ENCODE results near the gene SOD2.
A peak's percentile ranks its signal among the peaks of the same experiment; 100 is the strongest.
"Not testable (repeated sequence)": the region's sequence is repeated elsewhere in the genome, so short reads cannot be mapped to it uniquely, and the experiment has no call there.

The SOD2 gene

DNA sequence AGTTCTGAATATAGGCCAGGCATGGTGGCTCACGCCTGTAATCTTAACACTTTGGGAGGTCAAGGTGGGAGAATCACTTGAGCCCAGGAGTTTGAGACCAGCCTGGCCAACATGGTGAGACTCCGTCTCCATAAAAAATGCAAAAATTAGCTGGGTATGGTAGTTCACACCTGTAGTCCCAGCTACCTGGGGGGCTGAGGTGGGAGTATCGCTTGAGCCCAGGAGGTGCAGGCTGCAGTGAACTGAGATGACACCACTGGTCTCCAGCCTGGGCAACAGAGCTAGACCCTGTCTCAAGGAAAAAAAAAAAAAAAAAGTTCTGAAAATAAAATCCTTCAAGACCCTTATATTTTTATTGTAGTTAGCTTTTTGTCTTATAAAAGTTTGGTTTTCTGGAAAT is 22.6 kb upstream of the SOD2 start:
- no peak for DNase-seq

DNA sequence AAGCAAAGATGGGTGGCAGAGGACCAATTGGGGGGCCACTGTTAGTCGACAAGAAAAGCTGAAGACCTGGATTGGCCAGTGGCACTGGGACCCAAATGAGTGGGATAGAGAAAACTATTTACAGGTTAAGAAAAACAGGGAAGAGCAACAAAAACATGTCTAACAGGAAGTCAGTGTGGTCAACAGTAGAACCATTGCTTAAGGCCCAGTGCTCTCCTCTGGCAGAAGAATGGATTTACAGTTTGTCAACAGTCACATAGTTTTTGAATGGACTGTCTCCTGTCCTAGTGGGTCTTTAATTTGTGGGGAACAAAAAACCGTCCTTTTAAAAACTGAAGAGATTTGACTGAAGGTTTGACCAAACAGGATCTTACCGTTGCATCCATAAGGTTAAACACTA is 22.1 kb upstream of the SOD2 start:
- DNase-seq: no peak

DNA sequence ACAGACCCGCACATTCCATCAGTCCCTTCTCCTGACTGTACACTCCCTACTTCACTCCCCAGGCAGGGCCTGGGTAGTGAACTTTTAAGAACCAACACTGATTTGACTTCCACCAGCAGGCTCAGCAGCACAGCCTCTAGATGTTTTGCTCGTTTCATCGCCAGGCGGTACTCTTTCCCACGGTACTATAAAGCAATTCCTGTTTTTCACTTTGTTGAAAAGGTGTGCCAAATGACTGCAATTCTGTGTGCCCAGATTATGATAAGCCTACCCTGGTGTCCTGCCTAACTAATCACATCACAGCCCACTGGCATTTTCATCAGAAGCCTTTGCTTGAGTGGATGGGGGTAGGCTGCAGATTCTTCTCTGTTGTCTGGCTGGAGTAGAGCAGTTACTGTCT is 21.4 kb upstream of the SOD2 start:
- no peak for DNase-seq

DNA sequence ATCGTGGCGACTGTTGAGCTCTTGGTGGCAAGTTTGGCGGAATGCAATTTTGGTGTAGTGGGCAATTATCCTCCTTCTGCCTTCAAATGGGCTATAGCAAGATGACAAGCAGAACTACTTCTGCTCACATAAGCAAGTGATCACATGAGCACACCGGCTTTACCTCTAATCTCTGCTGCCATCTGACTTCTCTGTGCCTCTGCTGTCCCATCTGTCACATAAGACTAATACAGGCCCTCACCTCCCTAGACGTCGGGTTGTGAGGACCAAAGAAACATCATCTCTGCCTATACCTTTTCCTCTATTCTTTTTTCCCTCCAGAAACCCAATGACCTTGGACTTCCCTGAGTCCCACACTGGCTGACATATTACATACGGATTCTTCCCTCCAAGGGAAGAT is 20.9 kb upstream of the SOD2 start:
- DNase-seq: no peak

DNA sequence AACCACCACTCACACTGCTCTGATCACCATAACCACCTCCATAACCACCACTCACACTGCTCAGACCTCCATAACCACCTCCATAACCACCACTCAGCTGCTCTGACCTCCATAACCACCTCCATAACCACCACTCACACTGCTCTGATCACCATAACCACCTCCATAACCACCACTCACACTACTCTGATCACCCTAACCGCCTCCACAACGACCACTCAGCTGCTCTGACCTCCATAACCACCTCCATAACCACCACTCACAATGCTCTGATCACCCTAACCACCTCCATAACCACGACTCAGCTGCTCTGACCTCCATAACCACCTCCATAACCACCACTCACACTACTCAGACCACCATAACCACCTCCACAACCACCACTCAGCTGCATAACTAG is 19.3 kb upstream of the SOD2 start:
- DNase-seq: not testable (repeated sequence)

DNA sequence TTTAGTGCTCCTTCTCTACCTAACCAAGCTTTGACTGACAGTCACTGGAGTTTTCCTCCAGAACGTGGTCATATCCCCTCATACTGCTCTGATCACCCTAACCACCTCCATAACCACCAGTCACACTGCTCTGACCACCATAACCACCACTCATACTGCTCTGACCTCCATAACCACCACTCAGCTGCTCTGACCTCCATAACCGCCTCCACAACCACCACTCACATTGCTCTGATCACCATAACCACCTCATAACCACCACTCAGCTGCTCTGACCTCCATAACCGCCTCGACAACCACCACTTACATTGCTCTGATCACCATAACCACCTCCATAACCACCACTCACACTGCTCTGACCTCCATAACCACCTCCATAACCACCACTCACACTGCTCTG is 17.6 kb upstream of the SOD2 start:
- not testable (repeated sequence) for DNase-seq

DNA sequence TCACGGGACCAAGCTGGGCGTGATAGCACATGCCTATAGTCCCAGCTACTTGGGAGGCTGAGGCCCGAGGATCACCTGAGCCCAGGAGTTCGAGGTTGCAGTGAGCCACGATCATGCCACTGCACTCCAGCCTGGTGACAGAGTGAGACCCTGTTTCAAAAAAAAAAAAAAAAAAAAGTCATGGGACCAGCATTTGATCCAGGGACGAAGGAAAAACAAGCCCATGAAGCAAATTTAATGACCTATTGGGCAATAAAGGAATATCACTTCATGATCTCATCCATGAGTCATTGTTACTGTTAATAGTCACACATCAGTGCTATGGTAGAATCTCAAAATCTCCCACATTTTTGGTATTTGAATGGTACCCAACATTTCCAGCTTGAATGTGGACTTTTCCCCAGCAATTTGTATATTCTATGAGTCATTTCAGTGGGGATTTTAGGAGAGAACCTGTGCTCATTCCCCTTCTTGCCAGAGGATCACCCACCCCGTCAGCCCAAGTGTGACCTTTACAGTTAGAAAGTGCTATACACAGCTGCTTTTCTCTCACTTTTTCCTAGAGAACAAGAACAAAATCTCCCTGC is 8.5 kb upstream of the SOD2 start:
- DNase-seq: no peak

DNA sequence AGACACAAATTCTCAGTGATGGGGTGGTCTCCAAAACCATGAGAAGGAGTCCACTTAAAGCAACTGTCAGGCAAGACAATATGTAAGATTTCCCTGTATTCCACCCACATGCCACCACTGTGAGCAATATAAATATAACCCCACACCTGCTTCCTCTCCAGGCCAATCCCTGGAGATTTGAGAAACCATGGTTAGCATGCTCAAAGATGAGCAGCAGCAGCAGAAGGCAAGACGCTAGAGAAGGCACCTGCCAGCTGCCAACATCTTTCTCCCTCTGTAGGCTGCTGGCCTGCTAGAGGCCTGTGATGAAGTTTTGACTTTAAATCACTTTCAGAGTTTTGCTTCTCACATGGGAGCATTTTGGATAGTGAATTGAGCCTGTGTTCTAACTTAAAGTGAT is 7.9 kb upstream of the SOD2 start:
- no peak for DNase-seq

DNA sequence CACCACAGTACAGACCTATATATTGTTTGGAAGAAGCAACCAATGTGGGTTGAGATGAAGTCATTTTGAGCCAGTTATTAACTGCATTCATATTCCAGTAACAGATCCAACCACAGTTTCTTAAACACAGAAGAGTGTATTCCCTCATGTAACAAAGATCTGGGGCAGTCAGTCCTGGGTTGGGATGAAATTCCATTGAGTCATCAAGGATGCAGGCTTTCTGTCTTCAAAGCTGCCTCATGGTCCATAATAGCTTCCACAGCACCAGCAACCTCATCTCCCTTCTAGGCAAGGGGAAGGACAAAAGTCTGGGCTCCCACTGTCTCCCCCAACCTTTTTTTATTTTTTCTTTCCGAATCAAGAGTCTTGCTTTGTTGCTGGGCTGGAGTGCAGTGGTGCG is 2.9 kb upstream of the SOD2 start:
- no peak for DNase-seq

DNA sequence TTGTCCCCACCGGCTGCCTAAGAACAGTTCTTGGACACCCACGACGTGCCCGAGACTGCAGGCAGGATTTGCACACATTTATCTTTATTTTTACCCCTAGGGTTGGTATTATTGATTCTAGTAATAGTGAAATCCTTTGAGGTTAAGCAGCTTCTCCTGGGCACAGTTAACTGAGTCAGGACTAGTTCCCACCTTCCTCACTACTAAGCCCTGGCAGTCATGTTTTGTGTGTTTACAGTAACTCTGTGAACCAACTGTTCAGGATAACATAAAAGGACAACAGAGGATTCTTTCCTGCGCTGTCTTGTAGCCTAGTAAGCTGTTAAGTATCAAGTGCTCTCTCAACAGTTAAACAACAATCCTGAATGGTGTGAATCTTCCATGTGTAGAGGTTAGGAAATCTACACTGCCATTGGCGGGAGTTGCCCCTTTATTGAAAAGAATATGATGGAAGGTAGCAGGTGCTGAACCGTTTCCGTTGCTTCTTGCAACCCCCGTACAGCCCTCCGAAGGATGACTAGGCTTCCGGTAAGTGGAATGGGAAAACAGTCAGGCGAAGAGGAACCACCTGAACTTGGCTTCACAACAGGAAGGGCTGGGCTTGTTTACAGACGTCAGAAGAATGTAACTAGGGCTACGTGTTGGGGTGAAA is 979 bp upstream of the SOD2 start:
- DNase-seq: peak; percentile 64

DNA sequence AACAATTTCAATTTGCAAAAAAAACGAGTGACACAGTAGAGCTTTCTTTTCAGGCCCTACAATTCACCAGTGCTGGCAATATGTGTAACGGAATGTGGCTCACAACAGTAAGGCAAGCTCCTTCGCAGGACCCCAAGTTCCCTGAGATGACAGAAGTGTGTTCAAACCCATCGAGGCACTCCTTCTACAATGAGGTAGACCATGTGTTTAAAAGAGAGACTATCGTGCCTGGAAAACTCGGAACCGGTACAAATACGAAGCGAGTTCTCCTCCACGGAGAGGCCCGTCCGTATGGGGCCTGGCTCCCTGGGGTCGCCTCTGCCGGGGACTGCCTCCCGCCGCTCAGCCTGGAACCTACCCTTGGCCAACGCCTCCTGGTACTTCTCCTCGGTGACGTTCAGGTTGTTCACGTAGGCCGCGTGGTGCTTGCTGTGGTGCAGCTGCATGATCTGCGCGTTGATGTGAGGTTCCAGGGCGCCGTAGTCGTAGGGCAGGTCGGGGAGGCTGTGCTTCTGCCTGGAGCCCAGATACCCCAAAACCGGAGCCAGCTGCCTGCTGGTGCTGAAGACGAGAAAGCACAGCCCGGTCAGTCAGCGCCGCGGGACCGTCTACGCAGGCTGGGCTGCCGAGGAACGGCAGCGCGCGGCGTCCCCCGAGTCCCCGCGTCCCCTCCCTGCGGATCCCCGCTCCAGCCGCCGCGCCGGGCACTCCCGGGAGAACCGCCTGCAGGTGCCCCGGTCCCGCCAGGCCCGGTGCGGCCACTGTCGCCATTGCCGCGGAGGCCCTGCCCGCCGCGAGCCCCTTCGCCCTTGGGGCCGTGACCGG is 526 bp downstream of the SOD2 start:
- peak; percentile 78 for DNase-seq

DNA sequence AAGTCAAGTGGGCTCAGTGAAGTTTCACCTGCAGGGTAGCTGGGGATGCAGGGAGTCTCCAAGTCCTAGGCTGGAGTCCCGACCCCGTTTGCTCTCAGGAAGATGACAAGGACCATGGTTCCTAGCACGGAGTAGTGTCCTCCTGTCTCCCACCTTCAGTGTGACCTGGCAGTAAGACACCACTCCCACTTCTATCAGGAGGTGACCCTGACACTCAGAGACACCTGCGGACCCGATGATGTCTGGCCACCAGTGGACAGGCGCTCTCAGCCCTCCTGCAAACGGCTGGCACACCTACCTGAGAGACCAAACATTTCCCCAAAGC is 1.1 kb downstream of the SOD2 start:
- DNase-seq: peak; percentile 14

DNA sequence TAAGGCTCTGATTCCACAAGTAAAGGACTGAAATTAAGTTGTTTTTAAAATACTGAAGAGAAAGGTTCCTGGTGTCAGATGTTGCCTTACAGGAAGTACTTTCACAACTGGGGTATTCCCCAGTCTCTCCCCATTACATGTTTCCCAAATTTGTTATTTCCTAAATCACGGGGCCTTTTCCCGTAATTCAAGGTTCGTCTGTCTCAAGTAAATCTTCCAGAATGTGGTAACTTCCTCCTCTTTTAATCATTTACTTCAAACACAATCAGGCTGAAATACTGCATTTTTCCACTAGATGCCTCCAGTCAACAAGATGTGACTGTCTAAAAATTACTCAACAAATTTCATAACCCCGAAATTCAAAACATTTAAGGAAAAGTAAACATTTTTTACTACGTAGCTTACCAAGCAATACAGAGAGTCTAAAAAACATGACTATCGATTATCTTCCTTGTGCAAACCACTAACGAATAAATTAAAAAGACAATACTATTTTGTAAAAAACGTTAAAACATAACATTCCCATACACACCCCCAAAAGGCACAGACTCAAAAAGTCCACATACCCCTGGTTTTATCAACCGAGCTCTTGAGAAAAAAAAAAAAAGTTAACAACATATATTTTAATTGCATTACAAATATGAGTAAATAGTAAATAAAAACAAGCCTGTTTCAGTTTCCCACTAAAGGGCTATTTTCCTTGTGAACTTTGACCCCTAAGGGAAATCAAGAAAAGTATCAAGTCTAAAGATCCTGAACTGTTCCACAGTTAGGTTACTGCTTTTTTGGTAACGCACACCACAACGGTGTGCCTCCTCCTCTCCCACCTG is 1.7 kb downstream of the SOD2 start:
- peak; percentile 46 for DNase-seq

DNA sequence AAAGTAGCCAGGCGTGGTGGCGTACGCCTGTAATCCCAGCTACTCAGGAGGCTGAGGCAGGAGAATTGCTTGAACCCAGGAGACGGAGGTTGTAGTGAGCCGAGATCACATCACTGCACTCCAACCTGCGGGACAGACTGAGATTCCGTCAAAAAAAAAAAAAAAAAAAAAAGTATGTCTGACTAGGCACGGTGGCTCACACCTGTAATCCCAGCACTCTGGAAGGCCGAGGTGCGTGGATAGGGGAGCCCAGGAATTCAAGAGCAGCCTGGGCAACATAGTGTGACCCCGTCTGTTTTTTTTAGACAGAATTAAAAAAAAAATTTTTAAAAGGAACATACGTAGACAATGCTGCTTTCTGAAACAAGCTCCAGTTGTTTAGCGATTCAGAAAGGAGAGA is 2.9 kb downstream of the SOD2 start:
- DNase-seq: not testable (repeated sequence)

DNA sequence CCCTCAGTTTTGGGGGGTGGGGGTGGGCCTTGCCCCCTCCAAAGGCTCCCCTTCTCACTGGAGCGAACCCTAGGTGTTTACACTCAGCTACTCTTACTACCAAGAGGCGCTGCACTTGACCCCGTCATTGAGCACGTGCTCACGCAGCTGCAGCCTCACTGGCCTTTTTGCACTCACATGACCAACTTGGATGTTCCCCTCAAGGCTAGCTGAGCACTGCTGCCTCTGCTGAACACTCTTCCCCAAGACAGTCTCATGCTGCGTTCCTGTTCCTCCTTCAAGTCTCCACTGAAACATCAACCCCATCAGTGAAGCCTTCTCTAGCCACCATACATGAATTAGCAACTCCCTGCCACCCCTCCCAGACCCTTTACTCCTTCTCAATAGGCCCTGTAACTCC is 4.0 kb downstream of the SOD2 start:
- no peak for DNase-seq

DNA sequence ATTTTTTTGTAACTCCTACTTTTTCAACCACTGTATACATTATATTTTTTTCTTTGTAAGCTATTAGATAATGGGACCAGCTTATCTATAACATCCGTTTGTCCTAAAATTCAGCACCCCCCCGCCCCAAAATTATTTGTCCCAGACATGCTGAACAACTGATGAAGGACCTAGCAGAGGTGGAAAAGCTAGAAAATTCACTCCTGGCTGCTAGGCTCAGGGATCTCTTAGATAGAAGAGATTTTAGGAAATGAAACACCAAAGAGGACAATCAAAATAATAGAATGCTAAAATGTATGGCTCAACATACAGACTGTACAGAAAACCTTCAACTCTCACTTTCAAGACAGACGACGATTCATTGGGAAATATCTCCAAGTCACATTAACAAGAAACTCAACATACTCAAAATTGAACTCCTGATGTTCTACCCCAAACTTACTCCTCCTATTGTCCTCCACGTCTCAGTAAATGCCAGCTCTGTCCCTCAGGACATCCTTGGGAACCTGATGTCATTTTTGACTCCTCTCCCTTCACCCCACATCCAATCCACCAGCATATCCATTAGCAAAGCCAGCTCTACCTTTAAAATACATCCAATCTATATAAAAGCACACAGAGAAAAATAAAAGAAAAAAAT is 4.7 kb downstream of the SOD2 start:
- no peak for DNase-seq

DNA sequence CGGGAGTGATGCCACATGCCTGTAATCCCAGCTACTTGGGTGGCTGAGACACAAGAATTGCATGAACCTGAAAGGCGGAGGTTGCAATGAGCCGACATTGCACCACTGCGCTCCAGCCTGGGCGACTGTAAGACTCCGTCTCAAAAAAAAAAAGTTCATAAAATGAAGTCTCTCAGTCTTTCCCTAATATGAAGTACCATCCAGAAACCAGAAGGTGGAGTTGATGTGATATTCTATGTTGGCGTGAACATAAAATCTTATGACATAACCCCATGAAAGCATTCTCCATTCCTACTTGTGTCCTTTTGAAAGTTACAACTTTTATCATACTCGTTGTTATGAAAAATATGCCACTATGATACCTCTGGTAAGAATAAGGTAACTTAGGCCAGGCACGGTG is 5.7 kb downstream of the SOD2 start:
- no peak for DNase-seq

DNA sequence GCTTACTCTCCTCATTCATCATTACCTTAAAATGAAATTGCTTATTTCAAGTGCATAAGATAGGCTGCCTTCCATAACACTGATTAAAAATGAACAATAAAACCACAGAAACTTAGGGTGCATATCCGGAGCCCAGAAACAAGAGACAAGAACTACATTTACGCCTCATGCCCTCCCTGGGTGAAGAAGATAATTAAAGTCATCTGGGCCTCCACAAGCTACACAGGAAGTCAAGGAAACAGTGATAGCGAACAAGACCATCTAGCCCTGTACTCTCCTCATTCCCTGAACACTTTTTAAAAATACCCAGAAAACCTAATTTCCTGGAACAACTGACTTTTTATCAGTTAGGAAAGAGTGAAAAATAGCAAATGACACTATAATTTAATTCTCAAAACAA is 6.3 kb downstream of the SOD2 start:
- DNase-seq: no peak

DNA sequence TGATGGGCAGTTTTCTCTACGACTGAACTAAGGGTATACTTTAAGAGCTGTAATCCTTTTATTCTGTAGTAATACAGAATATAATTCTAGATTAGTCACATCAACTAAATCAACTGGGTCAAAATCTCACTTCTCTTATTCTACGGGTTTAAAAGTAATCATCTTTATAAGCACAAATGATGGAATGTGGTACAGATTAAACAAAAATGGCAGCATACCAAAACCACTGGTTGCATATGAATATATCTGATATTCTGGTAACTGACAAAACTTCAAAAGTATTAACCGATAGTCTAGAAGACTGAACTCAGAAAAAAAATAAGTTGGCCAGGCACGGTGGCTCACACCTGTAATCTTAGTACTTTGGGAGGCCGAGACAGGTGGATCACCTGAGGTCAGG is 7.0 kb downstream of the SOD2 start:
- DNase-seq: no peak

DNA sequence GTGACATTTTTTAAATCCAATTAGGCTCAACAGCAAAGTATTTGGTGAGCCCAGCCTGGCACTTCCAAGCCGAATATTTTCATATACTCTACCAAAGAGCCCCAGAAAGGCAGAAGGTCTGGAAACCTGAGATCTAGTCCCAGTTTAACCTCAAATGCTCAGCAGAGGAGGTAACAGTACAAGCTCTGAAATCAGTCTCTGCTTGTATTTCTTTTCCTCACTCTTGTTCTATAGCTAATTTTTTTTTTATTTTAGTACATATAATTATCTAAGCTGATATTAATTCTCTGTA is 9.1 kb downstream of the SOD2 start:
- no peak for DNase-seq

DNA sequence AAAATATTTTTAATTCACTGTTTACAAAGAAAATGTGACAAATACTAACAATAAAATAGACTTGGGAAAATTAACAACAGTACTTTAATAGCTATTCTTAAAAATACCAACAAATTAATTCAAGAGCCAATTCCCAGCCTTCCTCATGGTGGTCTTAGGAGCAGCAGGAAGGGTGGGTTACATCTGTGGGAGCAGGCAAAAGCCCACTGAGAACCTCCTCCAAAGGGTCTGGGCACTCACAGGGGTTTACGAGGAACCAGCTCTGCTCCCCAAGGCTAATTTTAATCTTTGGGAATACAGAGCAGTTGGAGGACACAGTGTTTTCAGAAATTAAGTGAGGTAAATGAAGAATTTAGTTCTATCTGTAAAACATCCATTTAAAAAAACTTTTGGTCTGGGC is 10.2 kb downstream of the SOD2 start:
- no peak for DNase-seq

DNA sequence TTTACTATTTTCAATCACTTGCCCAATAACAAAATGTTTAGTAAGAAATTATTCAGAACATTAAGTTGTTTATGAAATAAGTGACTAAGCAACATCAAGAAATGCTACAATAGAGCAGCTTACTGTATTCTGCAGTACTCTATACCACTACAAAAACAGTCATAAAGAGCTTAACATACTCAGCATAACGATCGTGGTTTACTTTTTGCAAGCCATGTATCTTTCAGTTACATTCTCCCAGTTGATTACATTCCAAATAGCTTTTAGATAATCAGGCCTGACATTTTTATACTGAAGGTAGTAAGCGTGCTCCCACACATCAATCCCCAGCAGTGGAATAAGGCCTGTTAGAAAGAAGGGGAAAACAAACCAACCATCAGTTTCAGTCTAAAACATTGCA is 10.7 kb downstream of the SOD2 start:
- no peak for DNase-seq

DNA sequence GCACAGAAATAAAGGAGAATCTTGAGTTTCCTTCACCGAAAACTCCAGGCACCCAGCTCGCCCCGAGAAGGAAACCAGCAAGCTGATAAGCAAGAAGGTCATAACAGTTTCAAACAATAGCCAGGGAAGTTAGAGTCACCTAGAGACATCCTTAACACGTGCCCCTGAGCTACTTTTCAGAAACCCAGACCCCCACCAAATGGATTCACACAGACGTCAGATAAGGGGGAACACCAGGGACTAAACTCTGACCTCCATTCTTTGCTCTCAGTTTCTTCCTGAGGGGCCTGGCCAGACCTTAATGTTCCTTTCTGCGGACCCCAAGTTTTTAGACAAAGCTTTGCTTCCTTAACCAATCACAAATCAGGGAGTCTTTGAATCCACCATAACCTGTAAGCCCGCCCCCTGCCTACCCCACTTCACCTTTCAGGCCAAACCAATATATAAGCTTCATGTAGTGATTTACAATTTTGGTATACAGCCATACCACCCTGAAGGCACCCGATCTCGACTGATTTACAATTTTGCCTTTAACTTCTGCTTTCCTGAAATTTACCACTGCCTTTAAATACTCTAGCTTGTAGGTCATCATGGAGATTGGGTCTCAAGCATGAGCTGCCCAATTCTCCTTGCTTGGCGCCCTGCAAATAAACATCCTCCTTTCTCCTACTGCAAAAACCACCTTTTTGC is 11.7 kb downstream of the SOD2 start:
- DNase-seq: no peak

All from NCI-H1105 treated with DMSO at 0.1 percent for 48 hours (cell line).